GDM1 (cell line): Measurements from ENCODE around the gene CT45A8.
A peak's percentile ranks its signal among the peaks of the same experiment; 100 is the strongest.
"Not testable (repeated sequence)": the region's sequence is repeated elsewhere in the genome, so short reads cannot be mapped to it uniquely, and the experiment has no call there.

Source experiments
- DNase-seq: peaks from one replicate; lab custom pipeline; 2025; lab: John Stamatoyannopoulos, UW

CT45A8 gene, protein sequence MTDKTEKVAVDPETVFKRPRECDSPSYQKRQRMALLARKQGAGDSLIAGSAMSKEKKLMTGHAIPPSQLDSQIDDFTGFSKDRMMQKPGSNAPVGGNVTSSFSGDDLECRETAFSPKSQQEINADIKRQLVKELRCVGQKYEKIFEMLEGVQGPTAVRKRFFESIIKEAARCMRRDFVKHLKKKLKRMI

DNA sequence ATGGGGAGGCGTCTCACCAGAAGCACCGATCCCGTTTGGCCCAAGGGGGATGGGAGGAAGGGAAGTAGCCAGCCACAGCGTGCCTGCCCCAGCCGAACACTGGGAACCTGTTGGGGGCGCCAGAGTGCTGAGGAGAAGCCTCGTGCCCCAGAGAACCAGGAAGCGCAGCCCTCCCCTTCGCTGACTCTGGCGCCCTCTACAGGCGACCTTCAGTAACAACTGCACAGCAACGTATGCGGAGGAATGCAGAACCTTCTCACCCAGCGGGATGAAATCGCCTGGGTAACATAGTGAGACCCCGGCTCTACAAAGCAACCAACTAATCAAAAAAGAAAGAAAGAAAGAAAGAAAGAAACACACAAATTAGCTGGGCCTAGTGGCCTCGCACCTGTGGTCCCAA, at the start of gene CT45A8:
CT45A8 (minus strand) TSS at position 101 of the 400 bp plus-strand sequence. CDS start 3,755 bp downstream, outside the sequence.
- DNase-seq = not testable (repeated sequence)

DNA sequence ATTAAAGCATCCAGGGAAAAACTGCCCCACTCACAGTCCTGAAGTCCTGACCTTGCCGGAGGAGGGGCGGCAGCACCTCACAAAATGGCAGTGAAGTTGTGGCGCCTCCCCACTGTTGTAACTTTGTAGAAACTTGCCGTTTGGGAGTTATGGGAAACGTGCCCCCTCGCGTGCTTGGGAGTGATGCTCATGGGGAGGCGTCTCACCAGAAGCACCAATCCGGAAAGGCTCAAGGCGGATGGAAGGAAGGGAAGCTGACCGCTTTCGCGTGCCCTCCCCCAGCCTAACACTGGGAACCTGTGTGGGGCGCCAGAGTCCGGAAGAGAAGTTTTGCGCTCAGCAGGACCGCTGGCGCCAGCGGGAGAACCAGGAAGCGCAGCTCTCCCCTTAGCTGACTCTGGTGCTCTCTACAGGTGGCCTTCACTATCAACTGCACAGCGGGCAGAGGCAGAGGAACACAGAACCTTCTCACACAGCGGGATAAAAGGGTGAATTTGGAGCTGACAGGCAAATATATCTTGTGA, 39.0 kb upstream of the CT45A8 start, which contains the start of the genes CT45A10 and SAGE1:
CT45A10 (minus strand) TSS at position 151 of the 524 bp plus-strand sequence. CDS start 8,100 bp downstream, outside the sequence.
SAGE1 (plus strand) TSS at position 423 of the 524 bp plus-strand sequence. CDS start 2,527 bp downstream, outside the sequence.
- DNase-seq = no peak

DNA sequence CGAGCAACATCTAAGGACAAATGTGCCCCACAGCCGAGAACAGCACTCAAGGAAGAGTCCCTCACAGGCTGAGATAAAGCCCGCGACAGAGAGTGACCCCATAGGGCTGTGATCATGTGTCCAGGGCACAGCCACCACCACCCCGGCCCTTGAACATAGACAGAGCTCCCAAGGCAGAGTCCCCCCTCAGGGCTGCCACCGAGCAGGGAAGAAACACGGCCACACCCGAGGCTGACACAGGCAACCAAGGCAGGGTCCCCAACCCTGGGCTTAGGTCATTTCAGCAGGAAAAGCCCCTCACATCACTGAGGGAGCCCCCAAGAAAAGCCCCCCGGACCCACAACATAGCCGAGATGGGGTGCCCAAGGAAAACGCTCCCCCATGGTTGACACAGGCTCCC, 38.4 kb upstream of the CT45A8 start:
- no peak for DNase-seq

DNA sequence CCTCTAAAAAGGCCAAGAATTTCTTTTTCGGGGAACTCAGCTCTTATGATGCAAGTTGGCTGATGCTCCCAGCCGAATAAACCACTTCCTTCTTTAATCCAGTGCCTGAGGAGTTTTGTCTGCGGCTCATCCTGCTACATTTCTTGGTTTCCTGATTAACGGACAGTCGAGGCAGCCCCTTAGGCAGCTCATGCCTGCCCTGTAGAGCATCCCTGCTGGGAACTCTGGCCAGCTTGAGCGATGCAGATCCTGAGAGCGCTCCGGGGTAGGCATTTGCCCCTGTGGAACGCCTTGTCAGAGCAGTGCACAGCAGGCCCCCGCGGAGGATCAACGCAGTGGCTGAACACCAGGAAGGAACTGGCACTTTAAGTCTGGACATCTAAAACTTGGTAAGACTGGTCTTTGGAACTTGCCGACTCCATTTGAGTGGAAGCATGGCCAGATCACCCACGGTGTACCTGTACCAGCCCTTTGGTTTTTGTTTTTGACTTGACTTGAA, 35.8 kb upstream of the CT45A8 start:
- DNase-seq = peak; percentile 25

DNA sequence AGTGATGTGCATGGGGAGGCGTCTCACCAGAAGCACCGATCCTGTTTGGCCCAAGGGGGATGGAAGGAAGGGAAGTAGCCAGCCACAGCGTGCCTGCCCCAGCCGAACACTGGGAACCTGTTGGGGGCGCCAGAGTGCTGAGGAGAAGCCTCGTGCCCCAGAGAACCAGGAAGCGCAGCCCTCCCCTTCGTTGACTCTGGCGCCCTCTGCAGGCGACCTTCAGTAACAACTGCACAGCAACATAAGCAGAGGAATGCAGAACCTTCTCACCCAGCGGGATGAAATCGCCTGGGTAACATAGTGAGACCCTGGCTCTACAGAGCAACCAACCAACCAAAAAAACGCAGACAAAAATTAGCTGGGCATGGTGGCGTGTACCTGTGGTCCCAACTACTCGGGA, 34.6 kb upstream of the CT45A8 start:
- peak; percentile 79 for DNase-seq

DNA sequence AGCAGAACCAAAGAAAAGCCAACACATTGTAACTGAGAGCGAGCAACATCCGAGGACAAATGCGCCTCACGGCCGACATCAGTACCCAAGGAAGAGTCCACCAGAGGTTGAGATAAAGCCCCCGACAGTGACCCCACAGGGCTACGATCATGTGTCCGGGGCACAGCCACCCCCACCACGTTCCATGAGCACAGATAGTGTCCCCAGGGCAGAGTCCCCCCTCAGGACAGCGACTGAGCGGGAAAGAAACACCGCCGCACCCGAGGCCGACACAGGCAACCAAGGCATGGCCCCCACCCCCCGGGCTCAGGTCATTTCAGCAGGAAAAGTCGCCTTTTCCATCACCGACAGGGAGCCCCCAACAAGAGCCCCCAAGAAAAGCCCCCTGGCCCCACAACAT, 33.9 kb upstream of the CT45A8 start:
- not testable (repeated sequence) for DNase-seq

DNA sequence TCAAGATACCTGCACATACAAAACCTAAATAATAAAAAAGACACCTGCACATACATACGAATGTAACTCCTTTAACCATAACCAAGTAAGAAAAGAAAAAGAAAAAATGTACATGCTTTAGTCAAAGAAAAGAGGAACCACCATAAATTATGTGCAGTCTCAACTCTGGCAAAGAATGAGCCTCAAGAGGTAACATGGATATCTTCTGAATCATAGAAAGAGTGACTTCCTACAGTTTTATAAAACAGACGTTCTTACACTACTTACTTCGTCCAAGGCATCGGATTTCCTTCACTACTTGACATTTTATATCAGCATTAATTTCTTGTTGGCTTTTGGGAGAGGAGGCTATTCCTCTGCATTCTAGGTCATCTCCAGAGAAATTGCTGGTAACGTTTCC, 28.4 kb upstream of the CT45A8 start:
- not testable (repeated sequence) for DNase-seq

DNA sequence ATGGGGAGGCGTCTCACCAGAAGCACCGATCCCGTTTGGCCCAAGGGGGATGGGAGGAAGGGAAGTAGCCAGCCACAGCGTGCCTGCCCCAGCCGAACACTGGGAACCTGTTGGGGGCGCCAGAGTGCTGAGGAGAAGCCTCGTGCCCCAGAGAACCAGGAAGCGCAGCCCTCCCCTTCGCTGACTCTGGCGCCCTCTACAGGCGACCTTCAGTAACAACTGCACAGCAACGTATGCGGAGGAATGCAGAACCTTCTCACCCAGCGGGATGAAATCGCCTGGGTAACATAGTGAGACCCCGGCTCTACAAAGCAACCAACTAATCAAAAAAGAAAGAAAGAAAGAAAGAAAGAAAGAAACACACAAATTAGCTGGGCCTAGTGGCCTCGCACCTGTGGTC, 17.4 kb upstream of the CT45A8 start, which contains the start of gene CT45A9:
CT45A9 (minus strand) TSS at position 101 of the 400 bp plus-strand sequence. CDS start 3,751 bp downstream, outside the sequence.
- DNase-seq = not testable (repeated sequence)

DNA sequence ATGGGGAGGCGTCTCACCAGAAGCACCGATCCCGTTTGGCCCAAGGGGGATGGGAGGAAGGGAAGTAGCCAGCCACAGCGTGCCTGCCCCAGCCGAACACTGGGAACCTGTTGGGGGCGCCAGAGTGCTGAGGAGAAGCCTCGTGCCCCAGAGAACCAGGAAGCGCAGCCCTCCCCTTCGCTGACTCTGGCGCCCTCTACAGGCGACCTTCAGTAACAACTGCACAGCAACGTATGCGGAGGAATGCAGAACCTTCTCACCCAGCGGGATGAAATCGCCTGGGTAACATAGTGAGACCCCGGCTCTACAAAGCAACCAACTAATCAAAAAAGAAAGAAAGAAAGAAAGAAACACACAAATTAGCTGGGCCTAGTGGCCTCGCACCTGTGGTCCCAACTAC, 17.2 kb downstream of the CT45A8 start, which contains the start of gene CT45A7:
CT45A7 (minus strand) TSS at position 101 of the 400 bp plus-strand sequence. CDS start 3,747 bp downstream, outside the sequence.
- DNase-seq = not testable (repeated sequence)

DNA sequence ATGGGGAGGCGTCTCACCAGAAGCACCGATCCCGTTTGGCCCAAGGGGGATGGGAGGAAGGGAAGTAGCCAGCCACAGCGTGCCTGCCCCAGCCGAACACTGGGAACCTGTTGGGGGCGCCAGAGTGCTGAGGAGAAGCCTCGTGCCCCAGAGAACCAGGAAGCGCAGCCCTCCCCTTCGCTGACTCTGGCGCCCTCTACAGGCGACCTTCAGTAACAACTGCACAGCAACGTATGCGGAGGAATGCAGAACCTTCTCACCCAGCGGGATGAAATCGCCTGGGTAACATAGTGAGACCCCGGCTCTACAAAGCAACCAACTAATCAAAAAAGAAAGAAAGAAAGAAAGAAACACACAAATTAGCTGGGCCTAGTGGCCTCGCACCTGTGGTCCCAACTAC, 34.4 kb downstream of the CT45A8 start, which contains the start of gene CT45A2:
CT45A2 (minus strand) TSS at position 101 of the 400 bp plus-strand sequence. CDS start 3,747 bp downstream, outside the sequence.
- DNase-seq = not testable (repeated sequence)

DNA sequence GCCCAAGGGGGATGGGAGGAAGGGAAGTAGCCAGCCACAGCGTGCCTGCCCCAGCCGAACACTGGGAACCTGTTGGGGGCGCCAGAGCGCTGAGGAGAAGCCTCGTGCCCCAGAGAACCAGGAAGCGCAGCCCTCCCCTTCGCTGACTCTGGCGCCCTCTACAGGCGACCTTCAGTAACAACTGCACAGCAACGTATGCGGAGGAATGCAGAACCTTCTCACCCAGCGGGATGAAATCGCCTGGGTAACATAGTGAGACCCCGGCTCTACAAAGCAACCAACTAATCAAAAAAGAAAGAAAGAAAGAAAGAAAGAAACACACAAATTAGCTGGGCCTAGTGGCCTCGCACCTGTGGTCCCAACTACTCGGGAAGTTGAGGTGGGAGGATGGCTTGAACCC, 51.7 kb downstream of the CT45A8 start, which contains the start of gene CT45A6:
CT45A6 (minus strand) TSS at position 101 of the 400 bp plus-strand sequence. CDS start 3,794 bp downstream, outside the sequence.
- DNase-seq = not testable (repeated sequence)
